ENCODE measurements around the gene IL27RA.

The IL27RA gene

GRCh38 chr19:14090509-14091080 lies 59.0 kb downstream of the IL27RA start, which contains the start of gene SAMD1:
Gene SAMD1 (minus strand): TSS chr19:14090751.
- DNase-seq: peak; percentile 60

- peak; percentile 26 for DNase-seq
These were observed 59.7 kb downstream of the IL27RA start for GRCh38 chr19:14091081-14091812.

GRCh38 chr19:14091813-14092462 lies 60.4 kb downstream of the IL27RA start:
- DNase-seq: no peak

- no peak for DNase-seq
These were observed 61.7 kb downstream of the IL27RA start for GRCh38 chr19:14093117-14093823.

- no peak for DNase-seq
These were observed 63.3 kb downstream of the IL27RA start for GRCh38 chr19:14094854-14095253.

GRCh38 chr19:14096272-14096992 lies 64.9 kb downstream of the IL27RA start:
- DNase-seq: no peak

- DNase-seq: no peak
These were observed 66.1 kb downstream of the IL27RA start for GRCh38 chr19:14097532-14098151.

- DNase-seq: no peak
These were observed 69.5 kb downstream of the IL27RA start for GRCh38 chr19:14101003-14101545.

GRCh38 chr19:14102102-14102696 lies 70.6 kb downstream of the IL27RA start:
- DNase-seq: no peak

- no peak for DNase-seq
These were observed 71.2 kb downstream of the IL27RA start for GRCh38 chr19:14102756-14103155.
